ENCODE measurements around the gene FBXL19.

Gene FBXL19

DNA sequence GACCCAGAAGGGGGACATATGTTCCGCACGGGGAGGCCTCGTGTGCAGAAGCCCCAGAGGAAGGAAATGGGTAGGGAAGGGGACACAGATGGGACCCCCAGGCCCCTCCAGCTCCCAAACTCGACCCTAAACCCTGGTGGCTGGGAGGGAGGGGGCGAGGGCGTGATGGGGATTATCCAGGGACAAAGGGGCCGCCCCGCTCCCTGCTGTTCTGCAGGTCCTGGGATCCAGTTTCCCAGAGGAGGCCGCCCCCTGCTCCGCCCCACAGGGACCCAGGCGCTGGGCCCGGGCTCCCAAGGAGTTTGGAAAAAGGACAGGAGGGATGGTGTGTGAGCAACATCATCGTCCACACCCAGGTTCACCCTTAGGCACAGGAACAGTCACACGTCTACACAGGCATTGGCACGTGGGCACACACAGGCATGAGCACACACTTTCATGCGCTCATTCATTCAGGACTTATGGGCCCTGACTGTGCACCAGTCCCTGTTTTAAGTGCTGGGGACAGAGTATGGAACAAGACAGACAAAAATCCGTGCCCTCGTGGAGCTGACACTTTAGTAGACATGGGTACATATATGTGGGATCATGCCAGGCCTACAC lies 12.8 kb upstream of the FBXL19 start (continued):
- TF ChIP-seq ZBTB21 (tag by site-specific recombination; IDR thresholded peaks at IDR 0.05) = no peak
- TF ChIP-seq, protein P1, sequence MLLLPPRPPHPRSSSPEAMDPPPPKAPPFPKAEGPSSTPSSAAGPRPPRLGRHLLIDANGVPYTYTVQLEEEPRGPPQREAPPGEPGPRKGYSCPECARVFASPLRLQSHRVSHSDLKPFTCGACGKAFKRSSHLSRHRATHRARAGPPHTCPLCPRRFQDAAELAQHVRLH (tag by site-specific recombination; IDR thresholded peaks at IDR 0.05) = no peak
- no peak for TF ChIP-seq ZFHX2 (tag by site-specific recombination; conservative IDR thresholded peaks at IDR 0.05)
- TF ChIP-seq OSR2 (tag by site-specific recombination; IDR thresholded peaks at IDR 0.05) = no peak
- TF ChIP-seq ZNF426 (tag by site-specific recombination; IDR thresholded peaks at IDR 0.05) = no peak
- no peak for TF ChIP-seq REPIN1 (tag by site-specific recombination; IDR thresholded peaks at IDR 0.05; ENCODE audit: low read depth)
- TF ChIP-seq GLIS1 (tag by site-specific recombination; IDR thresholded peaks at IDR 0.05) = peak; percentile 71
- peak; percentile 85 for TF ChIP-seq KLF1 (tag by site-specific recombination; IDR thresholded peaks at IDR 0.05)

GRCh38 chr16:30912794-30913412 lies 10.5 kb upstream of the FBXL19 start:
- ChIA-PET CTCF (interaction anchor here (0.8 to 1.7 kb wide), 2 partner anchors 11 to 75 kb away, joined by 3 to 7 read pairs; no protein-coding TSS in a partner anchor), POLR2A (interaction anchor here (0.6 to 1.1 kb wide), 3 partner anchors 15 to 54 kb away, joined by 3 to 4 read pairs (median 4); no protein-coding TSS in a partner anchor)
- TF ChIP-seq, protein P2, sequence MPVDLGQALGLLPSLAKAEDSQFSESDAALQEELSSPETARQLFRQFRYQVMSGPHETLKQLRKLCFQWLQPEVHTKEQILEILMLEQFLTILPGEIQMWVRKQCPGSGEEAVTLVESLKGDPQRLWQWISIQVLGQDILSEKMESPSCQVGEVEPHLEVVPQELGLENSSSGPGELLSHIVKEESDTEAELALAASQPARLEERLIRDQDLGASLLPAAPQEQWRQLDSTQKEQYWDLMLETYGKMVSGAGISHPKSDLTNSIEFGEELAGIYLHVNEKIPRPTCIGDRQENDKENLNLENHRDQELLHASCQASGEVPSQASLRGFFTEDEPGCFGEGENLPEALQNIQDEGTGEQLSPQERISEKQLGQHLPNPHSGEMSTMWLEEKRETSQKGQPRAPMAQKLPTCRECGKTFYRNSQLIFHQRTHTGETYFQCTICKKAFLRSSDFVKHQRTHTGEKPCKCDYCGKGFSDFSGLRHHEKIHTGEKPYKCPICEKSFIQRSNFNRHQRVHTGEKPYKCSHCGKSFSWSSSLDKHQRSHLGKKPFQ (tag by site-specific recombination; IDR thresholded peaks at IDR 0.05) = no peak
- TF ChIP-seq ZNF366 (tag by site-specific recombination; conservative IDR thresholded peaks at IDR 0.05) (no peak), KLF9 (tag by site-specific recombination; IDR thresholded peaks at IDR 0.05; ENCODE audit: low read depth) (no peak), KLF10 (tag by site-specific recombination; IDR thresholded peaks at IDR 0.05) (no peak), ZNF768 (tag by site-specific recombination; IDR thresholded peaks at IDR 0.05) (0 out of 2 replicates have a peak, but pooled peaks have one; percentile 13)
- TF ChIP-seq, protein P3, sequence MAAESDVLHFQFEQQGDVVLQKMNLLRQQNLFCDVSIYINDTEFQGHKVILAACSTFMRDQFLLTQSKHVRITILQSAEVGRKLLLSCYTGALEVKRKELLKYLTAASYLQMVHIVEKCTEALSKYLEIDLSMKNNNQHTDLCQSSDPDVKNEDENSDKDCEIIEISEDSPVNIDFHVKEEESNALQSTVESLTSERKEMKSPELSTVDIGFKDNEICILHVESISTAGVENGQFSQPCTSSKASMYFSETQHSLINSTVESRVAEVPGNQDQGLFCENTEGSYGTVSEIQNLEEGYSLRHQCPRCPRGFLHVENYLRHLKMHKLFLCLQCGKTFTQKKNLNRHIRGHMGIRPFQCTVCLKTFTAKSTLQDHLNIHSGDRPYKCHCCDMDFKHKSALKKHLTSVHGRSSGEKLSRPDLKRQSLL (tag by site-specific recombination; IDR thresholded peaks at IDR 0.05) = no peak
- Histone ChIP-seq H3K4me3 (ENCODE audit: low read depth, low read length) (no peak overlapping the region), H3K27ac (ENCODE audit: extremely low read depth, low read depth, low read length) (no peak overlapping the region), H3K9me3 (ENCODE audit: control insufficient read depth, insufficient read depth, low read depth, low read length) (no peaks in the 10 kb centered on the region), H3K4me1 (ENCODE audit: control insufficient read depth, insufficient read depth, low read length) (no peaks in the 10 kb centered on the region), H3K36me3 (ENCODE audit: control insufficient read depth in 2 of 2, insufficient read depth in 1 of 2, low read length in 2 of 2) (no peaks in the 10 kb centered on the region)

DNA sequence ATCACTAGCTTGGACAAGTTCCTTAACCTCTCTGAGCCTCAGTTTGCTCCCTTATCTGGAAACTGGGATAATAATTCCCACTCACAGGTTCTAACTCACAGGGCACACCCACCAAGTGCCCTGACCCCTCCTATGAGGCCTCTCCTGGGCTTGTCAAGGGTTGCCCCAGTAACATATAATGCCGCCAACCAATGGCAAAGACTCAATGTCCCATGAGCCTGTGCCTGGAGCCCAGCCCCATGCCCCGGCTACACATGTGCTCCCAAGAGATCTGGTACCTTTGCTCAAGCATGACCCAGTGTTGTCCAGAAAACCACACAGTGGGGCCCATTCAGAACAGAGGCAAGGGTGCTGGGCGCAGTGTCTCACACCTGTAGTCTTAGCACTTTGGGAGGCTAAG lies 8.5 kb upstream of the FBXL19 start:
- Histone ChIP-seq H3K36me3 (ENCODE audit: control insufficient read depth in 2 of 2, insufficient read depth in 1 of 2, low read length in 2 of 2) (no peaks in the 10 kb centered on the region), H3K9me3 (ENCODE audit: control insufficient read depth, insufficient read depth, low read depth, low read length) (no peaks in the 10 kb centered on the region), H3K4me3 (ENCODE audit: low read depth, low read length) (no peak overlapping the region), H3K27ac (ENCODE audit: extremely low read depth, low read depth, low read length) (no peak overlapping the region), H3K4me1 (ENCODE audit: control insufficient read depth, insufficient read depth, low read length) (no peaks in the 10 kb centered on the region)
- ChIA-PET CTCF (no interaction called here), POLR2A (interaction anchor here (1.0 kb wide), 1 partner anchor 107 kb away, joined by 3 read pairs; no protein-coding TSS in a partner anchor)
- TF ChIP-seq ZNF639 (tag by site-specific recombination; IDR thresholded peaks at IDR 0.05) (no peak), ZNF560 (tag by site-specific recombination; IDR thresholded peaks at IDR 0.05; ENCODE audit: borderline replicate concordance) (no peak), GLI4 (tag by site-specific recombination; IDR thresholded peaks at IDR 0.05) (no peak), BCL11B (tag by site-specific recombination; IDR thresholded peaks at IDR 0.05; ENCODE audit: low read depth) (no peak), SP2 (tag by site-specific recombination; IDR thresholded peaks at IDR 0.05) (no peak), ZNF785 (tag by site-specific recombination; IDR thresholded peaks at IDR 0.05) (no peak), ZNF513 (tag by site-specific recombination; IDR thresholded peaks at IDR 0.05) (no peak), ZSCAN16 (tag by site-specific recombination; IDR thresholded peaks at IDR 0.05) (no peak), ZNF510 (tag by site-specific recombination; IDR thresholded peaks at IDR 0.05; ENCODE audit: insufficient replicate concordance) (no peak), ZNF133 (tag by site-specific recombination; IDR thresholded peaks at IDR 0.05) (no peak), ZNF837 (tag by site-specific recombination; IDR thresholded peaks at IDR 0.05) (no peak)
- TF ChIP-seq, protein P4, sequence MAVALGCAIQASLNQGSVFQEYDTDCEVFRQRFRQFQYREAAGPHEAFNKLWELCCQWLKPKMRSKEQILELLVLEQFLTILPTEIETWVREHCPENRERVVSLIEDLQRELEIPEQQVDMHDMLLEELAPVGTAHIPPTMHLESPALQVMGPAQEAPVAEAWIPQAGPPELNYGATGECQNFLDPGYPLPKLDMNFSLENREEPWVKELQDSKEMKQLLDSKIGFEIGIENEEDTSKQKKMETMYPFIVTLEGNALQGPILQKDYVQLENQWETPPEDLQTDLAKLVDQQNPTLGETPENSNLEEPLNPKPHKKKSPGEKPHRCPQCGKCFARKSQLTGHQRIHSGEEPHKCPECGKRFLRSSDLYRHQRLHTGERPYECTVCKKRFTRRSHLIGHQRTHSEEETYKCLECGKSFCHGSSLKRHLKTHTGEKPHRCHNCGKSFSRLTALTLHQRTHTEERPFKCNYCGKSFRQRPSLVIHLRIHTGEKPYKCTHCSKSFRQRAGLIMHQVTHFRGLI (tag by site-specific recombination; IDR thresholded peaks at IDR 0.05) = no peak
